ENCODE measurements around the gene RAD23A.
"Not testable (repeated sequence)": the region's sequence is repeated elsewhere in the genome, so short reads cannot be mapped to it uniquely, and the experiment has no call there.

RAD23A gene

DNA sequence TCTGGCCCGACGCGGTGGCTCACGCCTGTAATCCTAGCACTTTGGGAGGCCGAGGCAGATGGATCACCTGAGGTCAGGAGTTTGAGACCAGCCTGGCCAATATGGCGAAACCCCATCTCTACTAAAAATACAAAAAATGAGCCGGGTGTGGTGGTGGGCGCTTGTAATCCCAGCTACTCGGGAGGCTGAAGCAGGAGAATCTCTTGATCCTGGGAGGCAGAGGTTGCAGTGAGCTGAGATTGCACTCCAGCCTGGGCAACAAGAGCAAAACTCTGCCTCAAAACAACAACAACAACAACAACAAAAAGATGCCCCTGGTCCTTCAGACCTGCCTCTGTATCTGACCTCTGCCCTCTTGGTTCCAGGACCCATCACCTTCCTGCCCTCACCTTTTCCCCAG is 9.9 kb downstream of the RAD23A start:
- DNase-seq (ENCODE audit: low read depth), result not testable (repeated sequence)

DNA sequence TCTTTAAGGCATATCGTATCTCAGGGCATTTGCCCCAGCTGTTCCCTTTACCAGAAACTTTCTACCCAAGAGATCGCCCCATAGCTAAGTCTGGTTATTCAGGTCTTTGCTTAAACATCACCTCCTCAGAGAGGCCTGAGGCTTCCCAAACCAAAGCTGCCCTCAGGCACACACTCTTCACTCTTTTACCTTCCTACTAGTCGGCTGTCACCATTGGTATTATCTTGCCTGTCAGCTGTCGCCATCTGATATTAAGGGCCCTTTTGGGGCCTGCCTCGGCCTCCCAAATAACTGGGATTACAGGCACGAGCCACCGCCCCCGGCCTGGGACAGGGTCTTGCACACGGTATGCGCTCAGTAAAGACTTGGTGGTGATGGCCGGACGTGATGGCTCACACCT is 10.3 kb downstream of the RAD23A start:
- no peak for DNase-seq (ENCODE audit: low read depth)

DNA sequence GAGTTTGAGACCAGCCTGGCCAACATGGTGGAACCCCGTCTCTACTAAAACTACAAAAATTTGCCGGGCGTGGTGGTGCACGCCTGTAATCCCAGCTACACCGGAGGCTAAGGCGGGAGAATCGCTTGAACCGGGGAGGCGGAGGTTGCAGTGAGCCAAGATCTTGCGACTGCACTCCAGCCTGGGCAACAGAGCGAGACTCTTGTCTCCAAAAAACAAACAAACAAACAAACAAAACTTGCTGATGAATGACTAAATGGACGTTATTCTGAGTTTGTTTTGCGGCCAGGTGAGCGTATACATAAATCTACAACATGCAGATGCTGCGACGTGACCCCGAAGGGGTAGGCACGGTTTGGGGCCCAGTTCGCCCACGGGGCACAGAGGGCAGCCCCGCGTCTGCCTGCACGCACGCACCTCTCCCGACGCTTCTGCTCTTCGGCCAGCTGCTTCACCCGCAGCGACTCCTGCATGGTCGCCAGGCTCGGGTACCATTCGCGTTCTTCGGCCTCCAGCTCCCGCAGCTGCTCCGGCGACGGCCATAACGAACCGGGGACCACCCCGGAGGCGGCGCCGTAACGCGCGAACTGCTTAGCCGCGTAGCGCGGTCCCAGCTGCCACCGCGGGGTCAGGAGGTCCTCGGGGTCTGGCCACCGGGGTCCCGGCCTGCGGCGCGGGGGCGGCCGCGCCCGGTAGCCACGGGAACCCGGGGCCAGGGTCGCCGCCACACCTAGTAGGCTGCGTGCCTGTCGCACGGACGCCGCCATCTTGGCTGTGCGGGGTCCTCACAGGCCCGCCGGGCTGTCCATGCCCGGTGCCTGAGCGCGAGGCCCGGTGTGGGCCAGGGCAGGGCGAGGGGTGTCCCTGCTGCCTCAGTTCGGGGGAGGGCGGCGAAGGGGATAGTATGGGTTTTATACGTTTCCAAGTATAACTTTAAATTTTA is 11.1 kb downstream of the RAD23A start, which contains the start of gene GADD45GIP1:
Gene GADD45GIP1, minus strand, starts transcription at position 778 of the 943 bp plus-strand sequence. Its CDS starts 11 bp downstream, at position 767.
- peak; percentile 54 for DNase-seq (ENCODE audit: low read depth)

DNA sequence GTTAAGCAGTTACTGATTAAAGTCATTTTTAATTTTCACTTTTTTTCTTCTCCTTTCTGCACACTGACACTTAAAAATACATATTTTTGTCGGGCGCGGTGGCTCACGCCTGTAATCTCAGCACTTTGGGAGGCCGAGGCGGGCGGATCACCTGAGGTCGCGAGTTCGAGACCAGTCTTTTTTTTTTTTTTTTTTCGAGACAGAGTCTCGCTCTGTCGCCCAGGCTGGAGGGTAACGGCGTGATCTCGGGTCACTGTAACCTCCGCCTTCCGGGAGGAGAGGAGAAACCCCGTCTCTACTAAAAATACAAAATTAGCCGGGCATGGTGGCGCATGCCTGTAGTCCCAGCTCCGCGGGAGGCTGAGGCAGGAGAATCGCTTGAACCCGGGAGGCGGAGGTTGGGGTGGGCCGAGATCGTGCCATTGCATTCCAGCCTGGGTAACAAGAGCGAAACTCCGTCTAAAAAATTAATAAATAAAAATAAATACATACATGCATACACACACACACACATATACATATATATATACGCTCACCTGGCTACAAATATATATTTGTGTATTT is 11.8 kb downstream of the RAD23A start:
- not testable (repeated sequence) for DNase-seq (ENCODE audit: low read depth)

DNA sequence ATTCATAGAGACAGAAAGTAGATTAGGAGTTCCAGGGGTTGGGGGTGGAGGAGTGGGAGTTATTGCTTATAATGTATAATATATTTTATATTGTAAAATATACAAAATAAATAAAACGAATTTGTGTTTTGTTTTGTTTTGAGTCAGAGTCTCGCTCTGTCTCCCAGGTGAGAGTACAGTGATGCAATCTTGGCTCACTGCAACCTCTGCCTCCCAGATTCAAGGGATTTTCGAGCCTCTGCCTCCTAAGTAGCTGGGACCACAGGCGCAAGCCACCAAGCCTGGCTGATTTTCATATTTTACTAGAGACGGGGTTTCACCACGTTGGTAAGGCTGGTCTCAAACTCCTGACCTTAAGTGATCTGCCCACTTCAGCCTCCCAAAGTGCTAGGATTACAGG is 13.8 kb downstream of the RAD23A start:
- no peak for DNase-seq (ENCODE audit: low read depth)

DNA sequence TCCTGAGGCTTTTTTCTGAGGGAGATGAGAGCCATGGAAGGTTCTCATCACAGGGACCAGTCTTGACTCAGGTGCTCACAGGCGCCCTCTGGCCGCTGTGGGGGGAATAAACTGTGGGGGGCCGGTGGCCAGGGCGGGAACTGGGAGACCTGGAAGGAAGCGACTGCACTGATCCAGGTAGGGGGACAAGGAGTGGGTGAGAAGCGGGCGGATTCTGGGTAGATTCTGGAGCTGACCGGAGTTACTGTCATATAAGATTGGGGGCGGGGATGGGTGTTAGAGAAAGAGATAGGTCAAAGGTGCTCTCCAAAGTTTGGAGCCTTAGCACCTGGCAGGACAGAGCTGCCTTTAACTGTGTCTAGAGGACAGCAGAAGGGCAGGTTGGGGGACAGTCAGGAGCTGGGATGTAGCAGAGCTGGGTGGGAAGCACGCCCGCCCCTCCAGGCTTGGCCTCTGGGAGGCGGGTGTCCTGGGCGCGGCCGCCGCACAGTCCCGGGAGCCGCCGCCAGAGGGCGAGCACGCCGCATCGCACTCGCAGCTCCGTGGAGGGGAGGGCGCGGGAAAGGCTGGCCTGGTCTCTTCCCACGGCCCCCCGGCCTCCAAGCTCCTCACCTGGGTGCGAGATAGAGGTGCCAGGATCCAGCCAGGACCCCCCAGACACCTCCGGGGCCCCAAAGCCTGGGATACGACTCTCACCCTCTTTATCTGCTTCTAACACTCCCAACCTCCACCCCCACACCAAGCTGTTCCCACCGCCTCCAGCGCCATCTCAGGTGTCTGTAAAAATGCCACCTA is 19.6 kb downstream of the RAD23A start:
- peak; percentile 70 for DNase-seq (ENCODE audit: low read depth)

DNA sequence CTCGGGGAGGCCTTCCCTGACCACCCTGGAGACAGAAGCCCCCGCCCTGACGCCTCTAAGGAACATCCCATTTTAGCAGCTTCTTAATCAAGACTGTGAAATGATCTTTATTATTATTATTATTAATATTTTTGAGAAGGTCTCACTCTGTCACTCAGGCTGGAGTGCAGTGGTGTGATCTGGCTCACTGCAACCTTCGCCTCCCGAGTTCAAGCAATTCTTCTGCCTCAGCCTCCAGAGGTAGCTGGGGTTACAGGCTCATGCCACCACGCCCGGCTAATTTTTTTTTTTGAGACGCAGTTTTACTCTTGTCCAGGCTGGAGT is 20.1 kb downstream of the RAD23A start:
- no peak for DNase-seq (ENCODE audit: low read depth)

DNA sequence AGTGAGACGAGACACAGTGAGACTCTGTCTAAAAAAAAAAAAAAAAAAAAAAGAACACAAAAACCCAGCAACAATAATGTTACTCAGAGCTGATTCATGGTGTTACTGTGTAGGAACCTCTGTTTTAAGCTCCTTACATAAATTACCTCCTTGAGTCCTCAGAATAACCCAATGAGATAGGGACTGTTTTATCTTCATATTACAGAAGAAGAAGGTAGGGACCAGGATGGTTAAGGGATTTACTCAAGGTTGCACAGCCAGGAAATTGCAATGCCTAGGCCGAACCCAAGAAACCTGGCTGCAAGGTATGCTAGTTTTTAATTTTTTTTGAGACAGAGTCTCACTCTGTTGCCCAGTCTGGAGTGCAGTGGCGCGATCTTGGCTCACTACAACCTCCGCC is 22.2 kb downstream of the RAD23A start:
- DNase-seq (ENCODE audit: low read depth), result no peak

DNA sequence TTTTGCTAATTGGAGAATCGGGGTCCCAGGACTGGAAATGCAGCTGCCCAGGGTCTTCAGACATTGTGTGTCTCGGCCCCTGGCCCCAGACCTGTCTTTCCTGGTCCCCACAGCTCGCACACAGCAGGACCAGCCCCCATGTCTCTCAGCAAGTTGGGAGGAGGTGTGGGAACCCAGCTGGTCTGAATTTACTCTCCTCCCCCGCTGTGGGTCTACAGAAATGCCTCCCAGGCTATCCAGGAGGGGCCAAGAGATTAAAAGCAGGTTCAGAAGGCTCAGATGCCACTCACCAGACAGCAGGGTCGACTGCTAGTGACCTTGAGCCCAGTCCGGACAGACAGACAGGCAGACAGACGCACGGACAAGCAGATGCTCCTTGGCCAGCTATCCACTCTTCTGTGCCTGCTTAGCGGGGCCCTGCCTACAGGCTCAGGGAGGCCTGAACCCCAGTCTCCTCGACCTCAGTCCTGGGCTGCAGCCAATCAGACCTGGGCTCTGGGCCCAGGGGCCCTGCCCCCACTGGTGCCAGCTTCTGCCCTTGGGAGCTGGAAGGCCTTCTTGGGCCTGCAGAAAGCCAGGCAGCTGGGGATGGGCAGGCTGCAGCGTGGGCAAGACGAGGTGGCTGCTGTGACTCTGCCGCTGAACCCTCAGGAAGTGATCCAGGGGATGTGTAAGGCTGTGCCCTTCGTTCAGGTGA is 23.8 kb downstream of the RAD23A start, which contains the start of gene DAND5:
Gene DAND5, plus strand, starts transcription at position 285 of the 697 bp plus-strand sequence. Its CDS starts 85 bp downstream, at position 370.
- no peak for DNase-seq (ENCODE audit: low read depth)

DNA sequence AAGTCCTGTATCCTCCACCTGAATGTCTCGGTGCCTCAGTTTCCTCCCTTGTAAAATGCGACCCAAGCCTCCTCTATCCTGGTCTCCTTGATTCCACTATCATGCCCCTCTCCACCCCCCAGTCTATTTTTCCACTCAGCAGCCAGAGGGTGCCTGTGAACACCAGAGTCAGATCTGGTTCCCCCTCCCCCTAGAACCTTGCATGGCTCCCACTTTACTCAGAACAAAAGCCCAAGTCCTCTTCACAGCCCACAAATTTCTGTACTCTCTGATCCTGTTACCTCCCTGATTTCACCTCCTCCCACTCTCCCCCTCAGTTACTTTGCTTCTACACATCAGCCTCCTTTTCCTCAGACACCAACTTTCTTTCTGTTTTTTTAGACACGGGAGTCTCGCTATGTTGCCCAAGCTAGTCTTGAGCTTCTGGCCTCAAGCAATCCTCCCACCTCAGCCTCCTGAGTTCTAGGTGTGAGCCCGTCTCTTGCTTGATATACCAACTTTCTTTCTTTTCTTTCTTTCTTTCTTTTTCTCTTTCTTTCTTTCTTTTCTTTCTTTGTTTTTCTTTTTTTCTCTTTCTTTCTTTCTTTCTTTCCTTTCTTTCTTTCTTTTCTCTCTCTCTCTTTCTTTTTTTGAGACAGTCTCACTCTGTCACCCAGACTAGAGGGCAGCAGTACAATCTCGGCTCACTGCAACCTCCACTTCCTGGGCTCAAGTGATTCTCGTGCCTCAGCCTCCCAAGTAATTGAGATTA is 24.6 kb downstream of the RAD23A start:
- no peak for DNase-seq (ENCODE audit: low read depth)

DNA sequence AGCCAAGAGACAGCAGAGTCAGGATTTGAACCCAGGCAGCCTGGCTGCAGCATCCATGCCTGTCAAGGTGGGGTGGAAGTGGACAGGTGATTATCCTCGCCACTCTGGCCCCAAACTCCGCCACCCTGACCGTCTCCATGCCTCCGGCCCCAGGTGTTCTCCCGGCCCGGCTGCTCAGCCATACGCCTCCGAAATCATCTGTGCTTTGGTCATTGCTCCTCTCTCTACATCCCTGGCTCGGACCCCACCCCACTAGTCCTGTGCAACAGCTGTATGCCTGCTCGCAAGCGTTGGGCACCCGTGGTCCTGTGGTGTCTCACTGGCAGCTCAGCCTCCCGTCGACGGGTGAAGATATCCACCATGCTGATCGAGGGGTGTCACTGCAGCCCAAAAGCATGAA is 27.6 kb downstream of the RAD23A start:
- no peak for DNase-seq (ENCODE audit: low read depth)

DNA sequence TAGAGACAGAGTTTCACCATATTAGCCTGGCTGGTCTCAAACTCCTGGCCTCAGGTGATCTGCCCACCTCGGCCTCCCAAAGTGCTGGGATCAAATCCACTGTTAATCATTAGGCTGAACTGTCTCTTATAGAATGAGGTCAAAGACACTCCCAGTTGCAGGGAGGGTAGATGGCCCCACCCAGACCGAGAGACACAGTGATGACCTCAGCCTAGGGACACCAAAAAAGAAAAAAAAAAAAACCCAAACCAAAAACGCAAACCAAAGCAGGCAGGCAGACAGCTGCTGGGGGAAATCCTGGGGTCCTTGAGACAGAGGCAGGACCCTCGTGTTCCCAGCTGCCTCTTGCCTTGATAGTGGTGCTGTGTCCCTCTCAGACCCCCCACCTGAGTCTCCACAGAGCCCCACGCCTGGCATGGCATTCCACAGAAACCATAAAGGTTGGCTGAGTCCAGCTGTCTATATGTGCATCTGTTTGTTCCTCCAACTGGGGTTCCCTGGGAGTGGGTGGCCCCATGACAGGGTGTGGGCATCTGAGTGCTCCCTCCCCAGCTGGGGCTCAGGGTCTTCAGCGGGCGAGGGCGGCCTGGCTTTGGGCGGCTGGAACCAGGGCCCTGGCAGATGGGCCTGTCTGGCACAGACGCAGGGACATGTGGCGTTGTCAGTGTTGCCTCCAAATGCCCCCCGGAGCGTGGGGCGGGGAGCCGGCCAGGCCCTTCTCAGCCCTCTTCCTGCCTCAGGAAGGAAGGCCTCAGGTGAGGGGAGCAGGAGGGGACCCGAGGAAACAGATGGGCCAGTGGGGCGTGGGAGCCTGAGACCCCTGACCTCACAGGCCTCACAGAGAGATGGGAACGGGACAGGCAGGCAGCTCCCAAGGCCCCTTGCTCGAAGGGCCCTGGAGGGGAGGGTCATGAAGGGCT is 28.9 kb downstream of the RAD23A start:
- no peak for DNase-seq (ENCODE audit: low read depth)

DNA sequence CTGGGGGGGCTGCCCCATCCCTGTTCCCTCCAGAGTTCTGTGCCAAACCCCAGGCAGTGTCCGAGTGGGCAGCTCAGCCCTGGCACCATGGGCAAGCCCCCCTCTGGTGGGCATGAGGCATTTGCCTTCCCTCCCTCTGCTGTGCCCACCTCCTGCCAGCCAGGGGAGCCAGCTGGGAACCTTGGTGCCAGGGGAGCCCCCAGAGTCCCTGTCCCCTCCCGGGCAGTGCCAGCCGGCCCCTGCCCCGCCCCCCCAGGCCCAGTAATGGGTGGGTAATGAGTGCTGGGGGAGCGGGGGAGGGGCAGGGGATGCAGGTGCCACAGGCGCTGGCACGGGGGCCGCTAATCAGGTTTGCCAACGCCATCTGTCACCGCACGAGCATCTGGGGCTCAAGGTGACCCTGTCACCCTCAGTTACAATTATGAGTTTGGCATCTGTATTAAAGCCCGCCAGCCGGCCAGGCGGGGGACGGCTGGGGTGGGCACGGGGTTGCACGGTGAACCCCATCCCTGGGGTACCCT is 29.6 kb downstream of the RAD23A start:
- no peak for DNase-seq (ENCODE audit: low read depth)

DNA sequence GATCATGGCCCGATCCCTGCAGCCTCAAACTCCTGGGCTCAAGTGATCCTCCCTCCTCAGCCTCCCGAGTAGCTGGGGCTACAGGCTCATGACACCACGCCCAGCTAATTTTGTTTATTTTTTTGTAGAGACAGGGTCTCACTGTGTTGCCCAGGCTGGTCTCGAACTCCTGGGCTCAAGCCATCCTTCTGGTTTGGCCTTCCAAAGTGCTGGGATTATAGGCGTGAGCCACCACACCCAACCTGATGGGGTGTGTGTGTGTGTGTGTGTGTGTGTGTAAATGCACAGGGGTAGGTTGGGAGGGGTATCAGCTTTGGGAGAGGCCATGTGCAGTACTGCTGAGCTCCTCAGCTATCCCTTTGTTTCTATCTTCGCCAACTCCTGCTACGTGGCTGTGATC is 30.4 kb downstream of the RAD23A start:
- DNase-seq (ENCODE audit: low read depth), result not testable (repeated sequence)

DNA sequence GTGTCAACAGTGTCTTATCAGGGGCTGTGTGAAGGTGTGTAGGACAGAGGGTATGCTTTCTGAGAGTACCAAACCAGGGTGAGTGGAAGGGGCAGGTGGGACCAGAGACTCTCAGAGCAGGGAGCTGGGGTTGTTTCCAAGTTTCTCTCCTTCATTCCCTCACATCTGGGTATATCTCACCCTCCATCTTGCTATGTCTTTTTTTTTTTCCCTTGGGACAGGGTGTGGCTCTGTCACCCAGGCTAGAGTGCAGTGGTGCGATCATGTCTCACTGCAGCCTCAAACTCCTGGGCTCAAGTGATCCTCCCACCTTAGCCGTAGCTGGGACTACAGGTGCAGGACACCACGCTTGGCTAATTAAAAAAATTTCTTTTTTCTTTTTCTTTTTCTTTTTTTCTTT is 34.3 kb downstream of the RAD23A start:
- no peak for DNase-seq (ENCODE audit: low read depth)

DNA sequence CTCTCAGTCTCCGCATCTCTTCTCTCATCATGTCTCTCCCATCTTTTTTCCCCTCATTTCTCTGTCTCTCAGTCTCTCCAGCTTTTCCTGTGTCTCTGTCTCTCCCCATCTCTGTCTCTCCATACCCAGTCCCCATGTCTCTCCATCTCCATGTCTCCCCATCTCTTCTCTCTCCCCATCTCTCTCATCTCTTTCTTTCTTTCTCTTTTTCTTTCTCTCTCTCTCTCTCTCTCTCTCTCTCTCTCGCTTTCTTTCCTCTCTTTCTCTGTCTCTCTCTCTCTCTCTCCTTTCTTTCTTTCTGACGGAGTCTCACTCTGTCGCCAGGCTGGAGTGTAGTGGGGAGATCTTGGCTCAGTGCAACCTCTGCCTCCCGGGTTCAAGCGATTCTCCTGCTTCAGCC is 37.0 kb downstream of the RAD23A start:
- no peak for DNase-seq (ENCODE audit: low read depth)

DNA sequence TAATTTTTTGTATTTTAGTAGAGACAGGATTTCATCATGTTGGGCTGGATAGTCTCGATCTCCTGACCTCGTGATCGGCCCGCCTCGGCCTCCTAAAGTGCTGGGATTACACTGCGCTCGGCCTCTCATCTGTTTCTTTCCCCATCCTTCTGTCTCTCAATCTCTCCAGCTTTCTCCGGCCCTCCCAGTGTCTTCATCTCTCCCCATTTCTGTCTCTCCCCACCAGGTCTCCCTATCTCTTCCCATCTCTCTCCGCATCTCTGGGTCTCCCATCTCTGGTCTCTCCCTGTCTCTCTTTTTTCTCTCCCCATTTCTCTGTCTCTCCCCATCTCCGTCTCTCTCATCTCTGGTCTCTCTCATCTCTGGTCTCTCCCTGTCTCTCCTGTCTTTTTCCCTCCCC is 37.4 kb downstream of the RAD23A start:
- DNase-seq (ENCODE audit: low read depth), result no peak

DNA sequence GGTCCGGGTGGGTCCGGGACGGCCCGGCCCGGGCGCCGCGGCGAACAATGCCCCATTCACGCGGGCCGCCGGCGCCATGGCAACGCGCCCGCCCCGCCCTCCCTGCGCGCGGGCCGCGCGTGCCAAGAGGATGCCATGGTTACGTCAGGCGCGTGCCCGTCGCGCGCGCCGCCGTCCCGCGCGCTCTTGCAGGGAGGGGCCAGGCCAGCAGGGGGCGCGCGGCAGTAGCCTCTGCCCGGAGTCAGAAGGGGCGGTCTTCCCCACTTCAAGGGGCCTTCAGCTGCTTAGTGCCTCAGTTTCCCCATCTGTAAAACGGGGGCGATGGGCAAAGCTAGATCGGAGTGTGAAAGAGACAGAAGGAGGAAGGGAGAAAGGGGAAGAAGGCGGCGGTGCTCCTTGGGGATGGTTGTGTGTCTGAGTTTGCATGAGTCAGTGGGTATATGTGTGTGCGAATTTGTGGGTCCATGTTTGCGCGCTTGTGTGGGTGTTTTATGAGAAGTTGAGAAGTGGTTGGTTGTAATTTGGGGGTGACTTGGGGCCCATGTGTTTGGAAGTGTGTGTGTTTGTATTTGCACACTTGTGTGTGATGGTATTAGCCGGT is 38.0 kb downstream of the RAD23A start:
- DNase-seq (ENCODE audit: low read depth), result peak; percentile 63

DNA sequence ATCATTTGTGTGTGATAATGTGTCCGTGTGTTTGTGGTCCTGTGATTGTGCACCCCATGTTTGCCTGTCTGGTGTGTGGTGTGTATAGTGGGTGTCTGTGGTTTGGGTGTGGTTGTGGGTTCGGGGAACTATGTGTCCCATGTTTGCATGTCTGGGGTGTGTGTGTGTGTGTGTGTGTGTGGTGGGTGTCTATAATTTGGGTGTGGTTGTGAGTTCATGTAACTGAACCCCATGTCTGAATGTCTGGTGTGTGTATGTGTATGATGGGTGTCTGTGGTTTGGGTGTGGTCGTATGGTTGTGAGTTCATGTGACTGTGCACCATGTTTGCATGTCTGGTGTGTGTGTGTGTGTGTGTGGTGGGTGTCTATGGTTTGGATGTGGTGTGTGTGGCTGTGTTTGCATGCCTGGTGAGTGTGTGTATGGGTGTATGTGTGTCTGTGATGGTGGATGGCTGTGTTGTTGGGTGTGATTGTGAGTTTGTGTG is 38.5 kb downstream of the RAD23A start:
- DNase-seq (ENCODE audit: low read depth), result no peak
